ENCODE measurements around the gene MKNK1.

DNA sequence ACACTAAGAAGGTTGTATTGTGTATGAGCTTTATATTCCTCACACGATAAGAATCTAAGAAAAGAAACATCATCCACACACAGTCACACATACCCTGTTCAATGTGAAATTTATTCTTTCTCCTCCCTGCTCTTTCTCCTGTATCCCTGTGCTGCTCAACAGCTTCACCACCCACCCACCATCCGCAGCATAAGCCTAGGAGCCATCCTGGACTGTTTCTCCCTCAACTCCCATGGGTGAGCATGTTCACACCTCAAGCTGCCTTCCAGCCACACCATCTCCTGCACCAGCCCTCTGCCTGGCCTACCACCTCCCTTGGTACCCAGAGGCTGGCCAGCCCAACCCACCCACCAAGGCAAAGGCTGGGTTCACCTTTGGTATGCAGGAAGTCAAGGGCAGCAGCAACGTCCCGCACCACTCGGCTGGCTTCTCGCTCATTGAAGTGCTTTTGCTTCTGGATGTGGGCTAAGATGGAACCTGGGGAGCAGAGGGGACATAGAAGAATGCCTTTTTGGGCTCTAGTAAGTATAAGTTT, 32.3 kb downstream of the MKNK1 start:
- no peak for TF ChIP-seq CTCF (IDR thresholded peaks at IDR 0.05; ENCODE audit: low read depth, low read length)
- TF ChIP-seq POLR2A (IDR thresholded peaks at IDR 0.05; ENCODE audit: extremely low read depth, insufficient read length): no peak
- TF ChIP-seq MAX (IDR thresholded peaks at IDR 0.05; ENCODE audit: low read depth, low read length): no peak
- no peak for TF ChIP-seq MYC (IDR thresholded peaks at IDR 0.05; ENCODE audit: low read depth, low read length)
